ENCODE measurements around the gene ARHGAP10.

- TF ChIP-seq CTCF (IDR thresholded peaks at IDR 0.05; ENCODE audit: low read depth, low read length, poor library complexity, severe bottlenecking), result no peak
- no peak for TF ChIP-seq EZH2phosphoT487 (IDR thresholded peaks at IDR 0.05; ENCODE audit: borderline replicate concordance, low read length)
Measured at GRCh38 chr4:147938496-147938895, 206.6 kb downstream of the ARHGAP10 start.
